Retinal pigment epithelial cell (primary cell): ENCODE results near the gene MDFIC2.

ENCODE experiments used
- DNase-seq: peaks from one replicate; pipeline ENCODE4 v3.0.0-alpha.2; 2010; ENCODE audit warnings: low read depth
- H3K4me3 ChIP-seq: 2 replicates; pipeline ENCODE4 v1.5.1; 2011; ENCODE audit warnings: mild to moderate bottlenecking, low read length, control low read depth, moderate library complexity
- TF ChIP-seq, protein P1 (sequence below): conservative IDR thresholded peaks from 2 replicates; pipeline ENCODE4 v1.5.1; 2011; ENCODE audit warnings: low read depth, low read length, control low read depth, inconsistent platforms

Gene MDFIC2

GRCh38 chr3:70183781-70184504 lies 128.5 kb downstream of the MDFIC2 start:
- no peak for DNase-seq
- TF ChIP-seq, protein P1, sequence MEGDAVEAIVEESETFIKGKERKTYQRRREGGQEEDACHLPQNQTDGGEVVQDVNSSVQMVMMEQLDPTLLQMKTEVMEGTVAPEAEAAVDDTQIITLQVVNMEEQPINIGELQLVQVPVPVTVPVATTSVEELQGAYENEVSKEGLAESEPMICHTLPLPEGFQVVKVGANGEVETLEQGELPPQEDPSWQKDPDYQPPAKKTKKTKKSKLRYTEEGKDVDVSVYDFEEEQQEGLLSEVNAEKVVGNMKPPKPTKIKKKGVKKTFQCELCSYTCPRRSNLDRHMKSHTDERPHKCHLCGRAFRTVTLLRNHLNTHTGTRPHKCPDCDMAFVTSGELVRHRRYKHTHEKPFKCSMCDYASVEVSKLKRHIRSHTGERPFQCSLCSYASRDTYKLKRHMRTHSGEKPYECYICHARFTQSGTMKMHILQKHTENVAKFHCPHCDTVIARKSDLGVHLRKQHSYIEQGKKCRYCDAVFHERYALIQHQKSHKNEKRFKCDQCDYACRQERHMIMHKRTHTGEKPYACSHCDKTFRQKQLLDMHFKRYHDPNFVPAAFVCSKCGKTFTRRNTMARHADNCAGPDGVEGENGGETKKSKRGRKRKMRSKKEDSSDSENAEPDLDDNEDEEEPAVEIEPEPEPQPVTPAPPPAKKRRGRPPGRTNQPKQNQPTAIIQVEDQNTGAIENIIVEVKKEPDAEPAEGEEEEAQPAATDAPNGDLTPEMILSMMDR = no peak
- no peak overlapping the region for H3K4me3 ChIP-seq

- no peak for DNase-seq
- TF ChIP-seq, protein P1 = no peak
- no peak overlapping the region for H3K4me3 ChIP-seq
Observed at GRCh38 chr3:70182166-70182565, 130.3 kb downstream of the MDFIC2 start.

- TF ChIP-seq, protein P1 = no peak
- no peak overlapping the region for H3K4me3 ChIP-seq
- DNase-seq = no peak
Observed at GRCh38 chr3:70180664-70181063, 131.8 kb downstream of the MDFIC2 start.

DNA sequence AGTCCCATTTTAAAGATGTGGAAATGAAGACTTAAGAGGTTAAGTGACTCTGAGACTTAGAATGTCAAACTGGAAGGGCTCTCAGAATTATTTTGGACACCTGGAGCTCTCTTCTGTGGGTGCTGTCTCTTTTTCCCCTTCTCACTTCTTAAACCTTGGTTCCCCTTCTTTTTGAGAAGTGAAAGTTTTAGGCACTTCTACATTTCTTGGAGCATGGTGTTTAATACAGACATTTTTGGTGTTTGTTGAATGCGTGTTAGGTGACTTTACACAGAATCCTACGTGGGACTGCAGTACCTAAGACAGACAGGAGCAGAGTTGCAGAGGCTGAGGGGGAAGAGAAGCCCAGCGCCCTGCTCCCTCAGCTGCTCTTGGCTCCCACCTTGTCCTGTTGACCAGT lies 133.3 kb downstream of the MDFIC2 start:
- TF ChIP-seq, protein P1 = no peak
- DNase-seq = no peak
- H3K4me3 ChIP-seq = no peak overlapping the region

GRCh38 chr3:70177881-70178645 lies 134.4 kb downstream of the MDFIC2 start:
- DNase-seq = no peak
- TF ChIP-seq, protein P1 = no peak
- H3K4me3 ChIP-seq = no peak overlapping the region

GRCh38 chr3:70176224-70176623 lies 136.2 kb downstream of the MDFIC2 start:
- DNase-seq = no peak
- TF ChIP-seq, protein P1 = no peak
- no peak overlapping the region for H3K4me3 ChIP-seq

GRCh38 chr3:70156808-70157207 lies 155.6 kb downstream of the MDFIC2 start:
- DNase-seq = no peak
- TF ChIP-seq, protein P1 = no peak
- no peak overlapping the region for H3K4me3 ChIP-seq
